Measurements from ENCODE around the gene DEPDC1.

DNA sequence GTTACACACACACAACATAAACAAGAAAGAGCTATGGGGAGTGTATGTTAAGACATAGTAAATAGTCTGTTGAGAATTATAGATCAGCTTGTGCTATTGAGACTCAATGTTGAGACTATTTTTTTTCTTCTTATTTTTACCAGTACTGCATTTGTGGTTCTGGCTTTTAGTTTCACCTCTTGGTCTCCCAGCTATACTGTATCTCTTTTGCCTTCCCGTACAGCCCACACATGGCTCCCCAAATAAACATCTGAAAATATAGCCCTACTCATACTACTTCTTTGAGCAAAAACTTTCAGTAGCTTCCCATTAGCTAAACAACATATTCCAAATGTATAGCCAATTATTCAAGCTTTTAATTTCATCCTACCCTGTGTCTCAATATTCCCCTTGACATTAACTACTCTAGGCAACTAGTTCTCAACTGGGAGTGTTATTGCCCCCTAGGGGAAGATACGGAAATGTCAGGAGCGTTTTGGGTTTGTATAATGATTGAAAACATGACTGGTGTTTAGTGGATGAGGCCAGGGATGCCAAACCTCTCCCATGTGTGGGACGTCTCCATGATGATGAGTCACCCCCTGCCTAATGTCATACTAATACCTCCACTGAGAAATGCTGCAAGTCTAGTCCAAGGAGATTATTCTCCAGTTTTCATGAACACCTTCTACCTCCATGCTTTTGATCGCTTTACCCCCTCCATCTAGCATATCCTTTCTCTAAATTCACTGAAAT is 53.9 kb downstream of the DEPDC1 start:
- TF ChIP-seq CTCF (IDR thresholded peaks at IDR 0.05) (no peak), EP300 (IDR thresholded peaks at IDR 0.05) (no peak)
